Upper lobe of right lung (tissue), 1 donor: Measurements from ENCODE around the gene APOL5. TPM values are rescaled to one million over a fixed set of nuclear protein-coding genes. Genes with fewer than 3 reads are reported as not detected.

Experiments used
- ATAC-seq: fragments of 200-7000 bp; cut with Tn5 transposase; one replicate; pipeline ENCODE4 v1.9.1; 2020; ENCODE audit warnings: mild to moderate bottlenecking, moderate library complexity
- DNase-seq: peaks from one replicate; pipeline ENCODE4 v3.0.0-alpha.2; 2020
- H3K27ac ChIP-seq: fragments of 200-600 bp; one replicate; pipeline ENCODE4 v1.8.0; 2022
- H3K27me3 ChIP-seq: fragments of 200-600 bp; one replicate; pipeline ENCODE4 v1.8.0; 2022; ENCODE audit warnings: mild to moderate bottlenecking
- H3K36me3 ChIP-seq: fragments of 200-600 bp; one replicate; pipeline ENCODE4 v1.8.0; 2022
- H3K4me1 ChIP-seq: fragments of 200-600 bp; one replicate; pipeline ENCODE4 v1.8.0; 2022
- H3K4me3 ChIP-seq: fragments of 200-600 bp; one replicate; pipeline ENCODE4 v1.8.0; 2022; ENCODE audit warnings: mild to moderate bottlenecking
- H3K9me3 ChIP-seq: fragments of 200-600 bp; one replicate; pipeline ENCODE4 v1.8.0; 2022
- CTCF ChIP-seq: fragments of 200-600 bp; IDR thresholded peaks from one replicate; pipeline ENCODE4 v1.8.0; 2022; ENCODE audit warnings: antibody characterized with exemption
- intact Hi-C: fragments of 100-400 bp; cut with DNase I; formaldehyde crosslinking; loops from one replicate; pipeline ENCODE4 v1.11.0; 2022
- total RNA-seq: library from RNA; stranded (reverse); fragmentation: NEBNext Ultra II Directional; extraction: Animal tissue kit (Norgen Biotek cat#: 25700); gene quantifications from one replicate; pipeline ENCODE4 v1.2.1, GENCODE V29; 2021
- donor health status: DM: no; HTN: yes; CAD: no; lungs with severe emphysema.

Gene APOL5
- total RNA-seq, 1 donor from 2014 or later: not detected

- ATAC-seq: no peak
- H3K36me3 ChIP-seq: no peaks in the 10 kb centered on the region
- no peak for TF ChIP-seq CTCF
Observed at GRCh38 chr22:35727436-35727835, 9.8 kb downstream of the APOL5 start.

GRCh38 chr22:35728639-35729308 is 11.1 kb downstream of the APOL5 start:
- Histone ChIP-seq H3K4me1 (no peaks in the 10 kb centered on the region), H3K27ac (no peak overlapping the region), H3K4me3 (no peak overlapping the region), H3K9me3 (no peaks in the 10 kb centered on the region), H3K27me3 (no peaks in the 10 kb centered on the region), H3K36me3 (no peaks in the 10 kb centered on the region)
- DNase-seq (no peak), ATAC-seq (no peak)
- no peak for TF ChIP-seq CTCF
- intact Hi-C loops: no loop called here

More at GRCh38 chr22:35727436-35727835, 9.8 kb downstream of the APOL5 start:
- H3K27ac ChIP-seq: no peak overlapping the region
- no peak overlapping the region for H3K4me3 ChIP-seq
- no peaks in the 10 kb centered on the region for H3K27me3 ChIP-seq
- H3K9me3 ChIP-seq: no peaks in the 10 kb centered on the region
- H3K4me1 ChIP-seq: no peaks in the 10 kb centered on the region
- intact Hi-C loops: no loop called here
- DNase-seq: no peak

- DNase-seq (no peak), ATAC-seq (no peak)
- no peaks in the 10 kb centered on the region for H3K4me1 ChIP-seq
- TF ChIP-seq CTCF: no peak
- H3K36me3 ChIP-seq: no peaks in the 10 kb centered on the region
- no peak overlapping the region for H3K4me3 ChIP-seq
- H3K27ac ChIP-seq: no peak overlapping the region
- H3K27me3 ChIP-seq: no peaks in the 10 kb centered on the region
- no peaks in the 10 kb centered on the region for H3K9me3 ChIP-seq
- intact Hi-C loops: no loop called here
Observed at GRCh38 chr22:35729309-35729698, 11.6 kb downstream of the APOL5 start.

GRCh38 chr22:35731321-35731720 is 13.6 kb downstream of the APOL5 start:
- H3K27me3 ChIP-seq: no peaks in the 10 kb centered on the region
- no peak for DNase-seq
- H3K36me3 ChIP-seq: no peaks in the 10 kb centered on the region
- no peak overlapping the region for H3K27ac ChIP-seq
- ATAC-seq: no peak
- TF ChIP-seq CTCF: no peak
- no peaks in the 10 kb centered on the region for H3K4me1 ChIP-seq
- intact Hi-C loops: no loop called here
- H3K4me3 ChIP-seq: no peak overlapping the region
- no peaks in the 10 kb centered on the region for H3K9me3 ChIP-seq

- ATAC-seq (no peak), DNase-seq (no peak)
- H3K36me3 ChIP-seq: no peaks in the 10 kb centered on the region
- no peaks in the 10 kb centered on the region for H3K27me3 ChIP-seq
- intact Hi-C loops: no loop called here
- H3K9me3 ChIP-seq: no peaks in the 10 kb centered on the region
- no peaks in the 10 kb centered on the region for H3K4me1 ChIP-seq
- no peak overlapping the region for H3K27ac ChIP-seq
- no peak for TF ChIP-seq CTCF
- H3K4me3 ChIP-seq: no peak overlapping the region
Observed at GRCh38 chr22:35732116-35732515, 14.4 kb downstream of the APOL5 start.

- no peaks in the 10 kb centered on the region for H3K36me3 ChIP-seq
- ATAC-seq: no peak
- H3K27me3 ChIP-seq: no peaks in the 10 kb centered on the region
- no peak for DNase-seq
- H3K9me3 ChIP-seq: no peaks in the 10 kb centered on the region
- H3K4me1 ChIP-seq: no peaks in the 10 kb centered on the region
- TF ChIP-seq CTCF: no peak
- intact Hi-C loops: no loop called here
- H3K4me3 ChIP-seq: no peak overlapping the region
- no peak overlapping the region for H3K27ac ChIP-seq
Observed at GRCh38 chr22:35733036-35733435, 15.4 kb downstream of the APOL5 start.
